KMS-11 (cell line): ENCODE data around the gene FAM13B.

Source experiments
- H2AFZ ChIP-seq: fragments of 200-600 bp; sonication (generic); 2 replicates; pipeline ENCODE4 v1.6.1; 2016; ENCODE audit warnings: antibody characterized with exemption, mixed run types, low read depth
- H3K27ac ChIP-seq: fragments of 200-600 bp; sonication (generic); 2 replicates; pipeline ENCODE4 v1.6.1; 2016; ENCODE audit warnings: mild to moderate bottlenecking, mixed run types
- H3K27me3 ChIP-seq: fragments of 200-600 bp; sonication (generic); 2 replicates; pipeline ENCODE4 v1.6.1; 2017; ENCODE audit warnings: mild to moderate bottlenecking, low read depth, mixed run types, moderate library complexity; ENCODE audit not compliant: insufficient read depth
- H3K36me3 ChIP-seq: fragments of 200-600 bp; sonication (generic); 2 replicates; pipeline ENCODE4 v1.6.1; 2017; ENCODE audit warnings: mild to moderate bottlenecking, mixed run types; ENCODE audit not compliant: insufficient read depth
- H3K4me1 ChIP-seq: fragments of 200-600 bp; sonication (generic); 2 replicates; pipeline ENCODE4 v1.6.1; 2016; ENCODE audit warnings: mild to moderate bottlenecking, low read depth, mixed run types; ENCODE audit not compliant: poor library complexity, severe bottlenecking
- H3K4me2 ChIP-seq: fragments of 200-600 bp; sonication (generic); 2 replicates; pipeline ENCODE4 v1.7.0; 2016; ENCODE audit warnings: mild to moderate bottlenecking, mixed run types
- H3K4me3 ChIP-seq: fragments of 200-600 bp; sonication (generic); IDR thresholded peaks from 2 replicates; pipeline ENCODE4 v1.6.1; 2017; ENCODE audit warnings: low read depth, low read length, mixed read lengths; ENCODE audit not compliant: insufficient read depth
- H3K79me2 ChIP-seq: fragments of 200-600 bp; sonication (generic); 2 replicates; pipeline ENCODE4 v1.6.1; 2016; ENCODE audit warnings: low read depth, mixed run types; ENCODE audit not compliant: insufficient read depth
- H3K9ac ChIP-seq: fragments of 200-600 bp; sonication (generic); 2 replicates; pipeline ENCODE4 v1.6.1; 2016; ENCODE audit warnings: mild to moderate bottlenecking, mixed run types
- H4K20me1 ChIP-seq: fragments of 200-600 bp; sonication (generic); 2 replicates; pipeline ENCODE4 v1.6.1; 2016; ENCODE audit warnings: mild to moderate bottlenecking, mixed run types; ENCODE audit not compliant: insufficient read depth
- TF ChIP-seq, protein P1 (sequence below): fragments of 200-600 bp; sonication (generic); conservative IDR thresholded peaks from 2 replicates; pipeline ENCODE4 v1.6.1; 2017; ENCODE audit warnings: low read depth, mild to moderate bottlenecking, antibody characterized with exemption, low read length, moderate library complexity, mixed read lengths

FAM13B gene

DNA sequence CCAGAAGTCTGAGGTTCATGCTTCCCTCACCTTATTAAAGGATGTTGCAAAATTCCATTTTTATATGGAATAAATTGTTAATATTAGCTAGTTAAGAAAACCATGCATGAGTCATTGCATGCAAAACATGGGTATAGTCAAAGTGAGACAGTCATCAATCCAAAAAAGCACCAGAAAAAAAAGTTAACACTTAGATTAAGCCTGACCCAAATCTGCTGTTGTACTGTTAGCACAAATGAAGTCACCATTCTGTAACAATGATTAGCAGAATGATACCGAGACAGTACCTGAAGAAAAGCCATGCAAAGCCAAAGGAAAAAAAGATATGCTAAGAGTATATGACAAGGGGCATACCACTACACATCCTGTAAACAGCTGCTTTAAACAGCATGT, 94.1 kb downstream of the FAM13B start:
- no peaks in the 10 kb centered on the region for H3K79me2 ChIP-seq
- no peak overlapping the region for H3K9ac ChIP-seq
- H2AFZ ChIP-seq: no peak overlapping the region
- TF ChIP-seq, protein P1, sequence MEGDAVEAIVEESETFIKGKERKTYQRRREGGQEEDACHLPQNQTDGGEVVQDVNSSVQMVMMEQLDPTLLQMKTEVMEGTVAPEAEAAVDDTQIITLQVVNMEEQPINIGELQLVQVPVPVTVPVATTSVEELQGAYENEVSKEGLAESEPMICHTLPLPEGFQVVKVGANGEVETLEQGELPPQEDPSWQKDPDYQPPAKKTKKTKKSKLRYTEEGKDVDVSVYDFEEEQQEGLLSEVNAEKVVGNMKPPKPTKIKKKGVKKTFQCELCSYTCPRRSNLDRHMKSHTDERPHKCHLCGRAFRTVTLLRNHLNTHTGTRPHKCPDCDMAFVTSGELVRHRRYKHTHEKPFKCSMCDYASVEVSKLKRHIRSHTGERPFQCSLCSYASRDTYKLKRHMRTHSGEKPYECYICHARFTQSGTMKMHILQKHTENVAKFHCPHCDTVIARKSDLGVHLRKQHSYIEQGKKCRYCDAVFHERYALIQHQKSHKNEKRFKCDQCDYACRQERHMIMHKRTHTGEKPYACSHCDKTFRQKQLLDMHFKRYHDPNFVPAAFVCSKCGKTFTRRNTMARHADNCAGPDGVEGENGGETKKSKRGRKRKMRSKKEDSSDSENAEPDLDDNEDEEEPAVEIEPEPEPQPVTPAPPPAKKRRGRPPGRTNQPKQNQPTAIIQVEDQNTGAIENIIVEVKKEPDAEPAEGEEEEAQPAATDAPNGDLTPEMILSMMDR: no peak
- H3K27me3 ChIP-seq: no peaks in the 10 kb centered on the region
- 0 out of 2 replicates have a peak, but pooled peaks cover 5% of the 10 kb centered on the region for H3K36me3 ChIP-seq
- no peaks in the 10 kb centered on the region for H3K4me1 ChIP-seq
- no peak overlapping the region for H3K4me2 ChIP-seq
- no peak overlapping the region for H3K27ac ChIP-seq
- no peaks in the 10 kb centered on the region for H4K20me1 ChIP-seq
- H3K4me3 ChIP-seq: no peak overlapping the region

DNA sequence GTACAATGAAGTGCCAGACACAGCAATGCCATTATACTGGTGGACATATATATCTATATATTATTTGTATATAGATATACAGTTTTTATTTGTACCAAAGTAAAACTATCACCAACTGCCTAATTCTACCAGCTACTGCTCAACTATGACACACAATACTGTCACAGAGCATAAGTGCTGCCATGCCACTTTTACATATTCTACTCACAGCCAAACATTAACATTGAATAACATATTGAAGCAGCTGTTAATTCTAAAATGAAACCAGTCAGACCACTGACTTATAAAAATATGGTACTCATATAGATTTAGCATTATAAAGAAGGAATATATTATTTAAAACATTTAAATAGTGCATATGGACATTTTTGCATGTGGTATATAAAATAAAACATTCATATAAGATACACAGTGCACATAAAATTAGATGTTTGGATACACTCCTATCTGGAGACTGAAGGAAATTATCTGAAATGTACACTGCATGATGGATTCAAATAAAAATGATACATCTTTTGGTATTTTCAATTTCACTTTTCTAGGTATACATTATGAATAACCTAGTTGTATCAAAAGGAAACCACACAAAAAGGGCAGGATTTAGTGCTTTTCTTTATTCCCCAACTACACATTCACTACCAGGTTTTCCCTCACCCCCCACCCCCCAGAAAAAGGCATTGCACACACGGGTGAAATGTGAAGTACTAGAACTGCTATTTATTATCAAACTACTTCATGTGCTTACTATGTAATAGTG, 94.7 kb downstream of the FAM13B start:
- no peaks in the 10 kb centered on the region for H3K4me1 ChIP-seq
- no peak overlapping the region for H3K27ac ChIP-seq
- no peaks in the 10 kb centered on the region for H3K79me2 ChIP-seq
- 0 out of 2 replicates have a peak, but pooled peaks cover 5% of the 10 kb centered on the region for H3K36me3 ChIP-seq
- H3K27me3 ChIP-seq: no peaks in the 10 kb centered on the region
- H3K4me3 ChIP-seq: no peak overlapping the region
- H3K9ac ChIP-seq: no peak overlapping the region
- TF ChIP-seq, protein P1: no peak
- H4K20me1 ChIP-seq: no peaks in the 10 kb centered on the region
- no peak overlapping the region for H2AFZ ChIP-seq
- H3K4me2 ChIP-seq: no peak overlapping the region

DNA sequence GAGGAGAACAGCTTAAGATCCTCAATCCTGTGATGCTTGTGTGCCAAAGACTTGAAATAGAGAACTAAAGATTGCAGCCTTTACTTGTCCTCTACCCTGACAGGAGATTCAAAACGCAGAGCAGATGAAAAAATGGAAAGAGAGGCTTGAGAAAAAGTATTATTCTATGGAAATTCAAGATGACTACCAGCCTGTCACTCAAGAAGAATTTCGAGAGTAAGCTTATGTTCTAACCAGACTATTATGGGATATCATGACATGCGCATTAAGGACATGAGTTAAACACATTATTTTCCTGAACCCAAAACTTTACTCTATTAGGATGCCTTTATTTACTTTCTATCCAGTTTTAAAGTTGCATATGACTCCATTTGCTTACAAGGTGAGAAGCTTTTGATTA, 97.2 kb downstream of the FAM13B start:
- no peak overlapping the region for H3K27ac ChIP-seq
- H3K4me1 ChIP-seq: no peaks in the 10 kb centered on the region
- H3K4me2 ChIP-seq: no peak overlapping the region
- TF ChIP-seq, protein P1: no peak
- no peaks in the 10 kb centered on the region for H4K20me1 ChIP-seq
- H3K36me3 ChIP-seq: 0 out of 2 replicates have a peak, but pooled peaks cover 5% of the 10 kb centered on the region
- no peaks in the 10 kb centered on the region for H3K27me3 ChIP-seq
- no peak overlapping the region for H3K4me3 ChIP-seq
- no peaks in the 10 kb centered on the region for H3K79me2 ChIP-seq
- H2AFZ ChIP-seq: no peak overlapping the region
- no peak overlapping the region for H3K9ac ChIP-seq

DNA sequence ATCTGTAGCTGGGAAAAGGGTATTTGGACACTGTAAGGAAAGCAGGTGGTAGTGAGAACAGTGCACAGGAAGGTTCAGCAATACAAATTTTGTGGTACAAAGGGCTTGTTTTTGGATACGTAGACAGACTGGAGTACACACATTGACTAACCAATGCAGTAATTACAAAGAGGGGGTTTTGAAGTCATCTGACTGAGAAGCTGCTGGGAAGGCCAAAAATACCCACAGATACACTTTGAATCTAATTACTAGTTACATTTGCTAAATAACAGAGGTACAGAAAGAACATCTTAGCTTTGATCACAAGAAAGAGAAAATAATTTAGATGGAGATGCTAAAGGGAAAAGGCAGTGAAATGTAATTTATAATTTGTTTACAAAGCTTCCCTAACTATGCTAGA, 97.7 kb downstream of the FAM13B start:
- no peak overlapping the region for H3K4me3 ChIP-seq
- 0 out of 2 replicates have a peak, but pooled peaks cover 5% of the 10 kb centered on the region for H3K36me3 ChIP-seq

More for the DNA sequence above, 97.7 kb downstream of the FAM13B start:
- H3K79me2 ChIP-seq: no peaks in the 10 kb centered on the region
- H4K20me1 ChIP-seq: no peaks in the 10 kb centered on the region
- H3K4me1 ChIP-seq: no peaks in the 10 kb centered on the region
- H3K9ac ChIP-seq: no peak overlapping the region
- H2AFZ ChIP-seq: no peak overlapping the region
- no peak overlapping the region for H3K4me2 ChIP-seq
- no peaks in the 10 kb centered on the region for H3K27me3 ChIP-seq
- TF ChIP-seq, protein P1: no peak
- no peak overlapping the region for H3K27ac ChIP-seq
